Measurements from ENCODE around the gene SPAST.
"Not testable (repeated sequence)": the region's sequence is repeated elsewhere in the genome, so short reads cannot be mapped to it uniquely, and the experiment has no call there.

Gene SPAST

DNA sequence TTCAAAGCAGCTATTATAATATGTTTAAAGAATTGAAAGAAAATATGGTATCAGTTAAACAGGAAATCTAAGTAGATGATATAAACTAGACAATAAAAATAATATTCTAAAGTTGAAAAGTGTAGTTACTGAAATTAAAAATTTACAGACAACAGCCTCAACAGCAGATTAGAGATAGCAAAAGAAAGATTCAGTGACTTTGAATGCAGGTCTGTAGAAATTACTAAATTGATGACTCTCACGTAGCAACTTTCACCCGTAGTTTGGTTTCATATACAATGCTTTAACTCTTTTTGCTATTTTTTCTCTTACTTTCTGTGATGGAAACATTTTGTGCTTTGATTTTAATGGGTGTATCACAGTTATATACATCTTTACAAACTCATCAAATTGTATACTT lies 44.8 kb downstream of the SPAST start:
- intact Hi-C loops (cut with DNase I), result no loop called here
- no peak for DNase-seq

DNA sequence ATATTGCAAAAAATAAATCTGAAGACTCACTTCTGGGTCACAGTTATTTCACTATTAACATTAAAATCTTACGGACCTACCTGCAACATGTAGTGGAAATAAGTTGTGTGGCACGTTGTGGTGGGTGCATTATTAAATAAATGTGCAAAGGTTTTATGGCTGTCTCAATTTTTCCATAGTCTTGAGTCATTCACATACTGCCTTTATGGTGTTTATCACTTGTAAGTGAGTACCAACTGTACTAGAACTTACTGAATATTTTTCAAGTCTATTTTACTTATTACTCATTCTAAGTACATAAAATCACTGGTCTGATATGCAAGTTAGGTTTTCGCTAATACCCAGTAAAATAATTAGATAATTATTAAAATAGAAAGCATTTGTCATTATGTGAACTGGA lies 54.7 kb downstream of the SPAST start:
- intact Hi-C loops (cut with DNase I), result no loop called here
- no peak for DNase-seq

DNA sequence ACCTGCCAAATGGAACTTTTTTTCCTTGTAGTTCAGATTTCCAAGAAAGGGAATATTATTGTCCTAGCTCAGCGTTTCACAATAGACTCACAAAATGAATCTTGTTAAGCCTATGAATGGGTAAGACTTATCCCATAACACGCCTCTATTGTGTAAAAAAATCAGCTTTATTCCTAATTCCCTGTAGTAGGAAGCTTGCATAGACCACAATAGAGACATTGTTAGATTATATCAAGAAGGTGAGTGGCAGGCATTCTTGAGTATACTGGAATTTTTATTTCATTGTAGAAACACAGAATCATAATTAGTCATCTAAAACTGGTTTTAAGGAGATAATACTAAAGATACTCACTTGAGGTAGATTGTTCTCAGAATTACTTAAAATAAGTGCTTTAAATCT lies 55.8 kb downstream of the SPAST start:
- intact Hi-C loops (cut with DNase I), result no loop called here
- no peak for DNase-seq

DNA sequence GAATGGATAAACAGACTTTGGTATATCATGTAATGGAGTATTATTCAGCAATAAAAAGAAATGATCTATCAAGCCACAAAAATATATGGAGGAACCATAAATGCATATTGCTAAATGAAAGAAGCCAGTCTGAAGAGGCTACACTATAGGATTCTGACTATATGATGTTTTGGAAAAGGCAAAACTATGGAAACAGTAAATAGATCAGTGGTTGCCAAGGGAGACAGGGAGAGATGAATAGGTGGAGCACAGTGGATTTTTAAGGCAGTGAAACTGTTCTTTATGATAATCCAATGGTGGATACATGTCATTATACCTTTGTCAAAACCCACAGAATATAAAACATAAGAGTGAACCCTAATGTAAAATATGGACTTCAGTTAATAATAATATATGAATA lies 61.3 kb downstream of the SPAST start:
- intact Hi-C loops (cut with DNase I), result no loop called here
- no peak for DNase-seq

DNA sequence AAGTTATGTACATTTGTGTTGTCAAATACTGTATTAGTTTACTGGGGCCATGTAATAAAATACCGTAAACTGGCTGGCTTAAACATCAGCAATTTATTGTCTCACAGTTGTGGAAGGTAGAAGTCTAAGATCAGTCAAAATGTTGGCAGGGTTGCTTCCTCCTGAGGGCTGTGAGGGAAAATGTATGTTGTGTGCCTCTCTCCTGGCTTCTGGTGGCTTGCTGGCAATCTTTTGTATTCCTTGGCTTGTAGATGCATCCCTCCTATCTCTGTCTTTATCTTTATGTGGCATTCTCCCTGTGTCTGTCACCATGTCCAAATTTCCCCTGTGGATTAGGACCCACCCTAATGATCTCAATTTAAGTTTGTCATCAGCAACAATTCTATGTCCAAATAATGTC lies 65.3 kb downstream of the SPAST start:
- intact Hi-C loops (cut with DNase I), result no loop called here
- no peak for DNase-seq

DNA sequence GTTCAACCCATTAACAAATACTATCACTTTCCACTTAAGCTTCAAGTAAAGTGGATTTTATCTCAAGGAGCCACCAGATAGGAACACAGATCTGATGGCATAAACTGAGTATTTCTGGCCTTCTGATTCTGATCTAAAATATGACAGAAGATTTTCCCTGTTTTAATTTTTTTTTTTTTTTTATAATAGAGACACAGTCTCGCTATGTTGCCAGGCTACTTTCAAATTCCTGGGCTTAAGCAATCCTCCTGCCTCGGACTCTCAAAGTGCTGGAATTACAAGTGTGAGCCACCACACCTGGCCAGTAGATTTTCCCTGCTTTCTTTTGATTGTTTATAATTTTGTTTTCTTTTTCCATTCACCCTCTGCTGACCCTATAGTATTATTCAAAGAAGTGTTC lies 65.7 kb downstream of the SPAST start:
- intact Hi-C loops (cut with DNase I), result no loop called here
- DNase-seq, result no peak

DNA sequence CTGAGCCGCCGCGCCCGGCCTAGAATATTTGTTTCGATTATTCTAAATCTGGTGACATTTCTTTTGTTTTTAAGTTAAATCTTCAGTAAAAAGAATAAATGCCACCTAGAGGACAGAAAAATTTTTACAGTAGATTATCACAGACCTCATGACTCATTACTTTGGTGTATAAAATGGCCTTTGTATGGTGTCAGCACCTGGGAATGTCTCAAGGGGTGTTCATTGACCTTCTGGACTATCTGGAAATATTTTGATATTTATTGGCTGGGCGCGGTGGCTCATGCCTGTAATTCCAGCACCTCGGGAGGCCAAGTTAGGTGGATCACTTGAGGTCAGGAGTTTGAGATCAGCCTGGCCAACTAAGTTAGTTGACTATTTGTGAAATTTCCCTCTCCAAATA lies 72.1 kb downstream of the SPAST start:
- no peak for DNase-seq
- intact Hi-C loops (cut with DNase I), result no loop called here

DNA sequence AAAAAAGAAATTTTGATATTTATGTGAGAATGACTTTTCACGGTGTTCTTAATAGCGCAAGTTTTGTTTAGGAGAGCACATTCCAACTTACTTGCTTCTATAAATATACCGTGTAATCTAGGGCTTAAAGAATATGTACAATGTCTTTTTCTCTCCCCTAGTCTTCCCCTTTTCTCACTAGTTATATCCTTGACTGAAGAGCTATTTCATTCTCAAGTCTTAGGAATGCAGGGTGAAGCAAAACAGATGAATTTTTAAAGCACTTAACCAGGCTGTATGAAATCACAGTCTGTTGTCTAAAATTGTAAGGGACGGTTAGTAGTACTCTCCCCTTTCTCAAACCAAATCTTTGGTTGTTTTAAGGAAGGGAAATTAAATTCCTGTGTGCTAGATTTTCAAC lies 72.7 kb downstream of the SPAST start:
- no peak for DNase-seq
- intact Hi-C loops (cut with DNase I), result no loop called here

DNA sequence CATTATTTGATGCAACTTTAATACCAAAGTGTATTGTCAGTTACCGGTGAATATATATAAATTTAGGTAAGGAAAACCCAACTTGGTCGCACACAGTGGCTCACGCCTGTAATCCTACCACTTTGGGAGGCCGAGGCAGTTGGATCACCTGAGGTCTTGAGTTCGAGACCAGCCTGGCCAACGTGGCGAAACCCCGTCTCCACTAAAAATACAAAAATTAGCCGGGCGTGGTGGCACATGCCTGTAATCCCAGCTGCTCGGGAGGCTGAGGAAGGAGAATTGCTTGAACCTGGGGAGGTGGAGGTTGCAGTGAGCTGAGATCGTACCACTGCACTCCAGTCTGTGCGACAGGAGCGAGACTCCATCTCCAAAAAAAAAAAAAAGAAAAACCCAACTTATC lies 88.2 kb downstream of the SPAST start:
- intact Hi-C loops (cut with DNase I); DNase-seq: not testable (repeated sequence)

DNA sequence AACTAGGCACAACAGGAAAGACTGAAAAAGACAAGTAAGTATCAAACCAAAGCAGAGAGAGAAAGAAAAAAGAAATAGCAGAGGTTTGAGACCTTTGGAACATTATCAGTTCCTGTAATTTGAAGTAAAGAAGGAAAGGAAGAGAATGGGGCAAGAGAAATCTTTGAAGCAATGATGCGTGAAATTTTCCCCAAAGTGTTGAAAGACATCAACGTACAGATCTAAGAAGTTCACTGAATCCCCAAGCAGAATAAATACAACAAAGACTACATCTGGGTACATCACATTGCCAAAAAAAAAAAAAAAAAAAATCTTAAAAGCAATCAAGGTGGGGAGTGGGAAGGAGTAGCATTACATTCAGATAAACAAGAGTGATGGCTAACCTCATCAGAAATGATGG lies 96.3 kb downstream of the SPAST start:
- intact Hi-C loops (cut with DNase I), result no loop called here
- no peak for DNase-seq

DNA sequence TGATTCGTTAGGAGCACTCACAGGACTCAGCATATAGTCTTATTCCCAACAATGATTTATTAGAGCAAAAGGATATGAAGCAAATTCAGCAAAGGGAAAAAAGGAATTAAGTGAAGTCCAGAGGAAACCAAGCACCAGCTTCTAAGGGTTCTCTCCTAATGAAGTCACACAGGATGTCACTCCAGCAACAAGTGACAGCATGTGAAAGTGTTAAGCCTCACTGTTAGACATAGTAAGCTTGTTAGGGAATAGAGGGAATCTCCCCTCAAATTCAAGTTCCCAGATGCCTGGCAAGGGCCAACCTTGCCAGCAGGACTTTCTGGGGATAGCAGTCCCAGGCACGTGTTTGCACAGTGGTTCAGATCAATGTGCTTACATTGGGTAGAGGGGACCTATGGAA lies 97.9 kb downstream of the SPAST start:
- intact Hi-C loops (cut with DNase I), result no loop called here
- DNase-seq, result no peak

DNA sequence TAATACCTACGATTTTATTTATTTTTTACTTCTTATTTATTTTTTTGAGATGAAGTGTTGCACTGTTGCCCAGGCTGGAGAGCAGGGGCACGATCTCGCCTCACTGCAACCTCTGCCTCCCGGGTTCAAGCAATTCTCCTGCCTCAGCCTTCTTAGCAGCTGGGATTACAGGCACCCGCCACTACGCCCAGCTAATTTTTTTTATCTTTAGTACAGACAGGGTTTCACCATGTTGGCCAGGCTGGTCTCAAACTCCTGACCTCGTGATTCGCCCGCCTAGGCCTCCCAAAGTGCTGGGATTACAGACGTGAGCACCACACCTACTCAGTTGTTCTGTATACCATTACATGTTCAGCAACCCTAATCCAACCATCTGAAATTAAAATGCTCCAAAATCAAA lies 100.9 kb downstream of the SPAST start:
- intact Hi-C loops (cut with DNase I), result not testable (repeated sequence)

DNA sequence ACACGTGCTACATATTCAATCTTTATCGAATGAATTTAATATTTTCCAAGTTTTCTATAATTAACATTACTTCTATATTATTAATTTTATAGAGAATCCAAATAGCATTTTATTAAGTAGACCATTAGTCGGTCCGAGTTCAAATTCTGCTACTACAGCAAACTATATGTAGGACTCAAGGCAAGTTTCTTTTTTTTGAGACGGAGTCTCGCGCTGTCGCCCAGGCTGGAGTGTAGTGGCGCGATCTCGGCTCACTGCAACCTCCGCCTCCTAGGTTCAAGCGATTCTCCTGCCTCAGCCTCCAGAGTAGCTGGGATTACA lies 101.6 kb downstream of the SPAST start:
- intact Hi-C loops (cut with DNase I), result loop anchor here (5.0 kb wide), 2 partner anchors 103 to 192 kb away; partner anchors contain the start of genes BIRC6 and SPAST
- not testable (repeated sequence) for DNase-seq

More for the DNA sequence above, 100.9 kb downstream of the SPAST start:
- not testable (repeated sequence) for DNase-seq

DNA sequence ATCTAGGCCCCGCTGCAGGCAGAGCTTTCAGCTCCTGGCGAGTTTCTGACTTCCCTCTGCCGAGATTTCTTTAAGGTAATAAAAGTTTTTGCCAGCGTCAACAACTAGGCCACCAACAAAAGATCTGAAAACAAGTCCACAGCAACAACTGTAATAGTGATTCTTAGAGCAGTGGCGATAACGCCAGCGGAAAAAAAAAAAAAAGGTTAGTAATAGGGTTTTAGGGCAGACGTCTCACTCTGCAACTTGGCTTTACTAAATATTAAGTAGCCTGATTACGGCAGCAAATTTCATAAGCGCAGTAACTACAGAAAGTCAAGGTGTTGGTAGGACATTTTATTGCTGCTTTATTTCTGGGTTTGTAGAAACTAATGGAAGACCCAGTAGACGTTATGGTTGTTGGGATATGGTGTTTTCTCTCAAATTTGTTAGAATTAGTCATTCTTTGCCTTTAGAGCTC lies 102.8 kb downstream of the SPAST start:
- DNase-seq, result no peak
- intact Hi-C loops (cut with DNase I), result loop anchor here (5.0 kb wide), 2 partner anchors 104 to 191 kb away; partner anchors contain the start of genes BIRC6 and SPAST

DNA sequence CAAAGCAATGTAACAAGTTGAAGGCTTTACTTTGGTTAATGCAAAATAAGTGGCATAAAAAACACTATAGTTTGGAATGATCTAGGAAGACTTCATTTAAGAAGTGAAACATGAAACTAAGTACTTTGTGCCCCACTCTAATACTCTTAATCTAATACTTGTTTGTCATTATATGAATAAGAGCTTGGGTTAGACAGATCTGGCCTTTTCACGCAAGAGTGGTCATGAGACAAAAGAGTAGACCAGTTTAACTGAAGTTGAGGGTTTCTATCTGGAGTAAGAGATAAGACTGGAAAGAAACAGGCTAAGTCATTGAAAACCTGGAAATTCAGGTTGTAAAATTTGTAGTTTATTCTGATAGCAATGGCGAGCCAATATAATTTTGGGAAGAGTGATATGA lies 105.2 kb downstream of the SPAST start:
- intact Hi-C loops (cut with DNase I), result loop anchor here (5.0 kb wide), 2 partner anchors 106 to 189 kb away; partner anchors contain the start of genes BIRC6 and SPAST
- DNase-seq, result no peak

DNA sequence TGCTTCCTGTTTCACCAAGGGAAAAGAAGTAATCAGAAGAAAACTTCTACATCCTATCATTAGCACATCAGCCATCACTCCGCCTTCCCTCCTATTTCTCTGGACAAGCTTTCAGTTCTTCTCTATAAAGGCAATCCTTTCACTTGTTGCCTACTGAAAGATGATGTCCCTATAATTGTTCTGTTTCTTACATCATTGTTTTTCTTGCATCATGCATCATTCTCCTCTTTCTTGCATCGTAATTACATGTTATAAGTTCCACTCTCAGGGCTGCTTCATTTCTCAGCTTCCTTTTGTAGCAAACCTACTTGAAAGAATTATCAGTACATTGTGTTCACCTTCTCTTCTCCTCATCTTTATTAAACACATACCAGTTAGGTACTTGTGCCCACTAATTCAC lies 109.5 kb downstream of the SPAST start:
- DNase-seq, result no peak
- intact Hi-C loops (cut with DNase I), result no loop called here

DNA sequence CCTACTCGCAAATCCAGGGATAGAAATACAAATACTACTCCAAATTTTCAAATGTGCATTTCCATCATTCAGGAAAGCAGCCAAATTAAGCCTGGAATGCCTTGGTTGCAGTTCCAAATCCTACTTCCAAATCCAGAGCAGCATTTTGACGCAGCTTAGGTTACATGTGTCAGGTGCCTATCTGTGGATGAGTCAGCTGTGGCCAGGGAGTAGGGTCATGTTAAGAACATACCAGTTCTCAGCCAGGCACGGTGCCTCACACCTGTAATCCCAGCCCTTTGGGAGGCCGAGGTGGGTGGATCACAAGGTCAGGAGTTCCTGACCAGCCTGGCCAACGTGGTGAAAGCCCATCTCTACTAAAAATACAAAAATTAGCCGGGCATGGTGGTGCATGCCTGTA lies 119.3 kb downstream of the SPAST start:
- DNase-seq, result no peak
- intact Hi-C loops (cut with DNase I), result no loop called here

DNA sequence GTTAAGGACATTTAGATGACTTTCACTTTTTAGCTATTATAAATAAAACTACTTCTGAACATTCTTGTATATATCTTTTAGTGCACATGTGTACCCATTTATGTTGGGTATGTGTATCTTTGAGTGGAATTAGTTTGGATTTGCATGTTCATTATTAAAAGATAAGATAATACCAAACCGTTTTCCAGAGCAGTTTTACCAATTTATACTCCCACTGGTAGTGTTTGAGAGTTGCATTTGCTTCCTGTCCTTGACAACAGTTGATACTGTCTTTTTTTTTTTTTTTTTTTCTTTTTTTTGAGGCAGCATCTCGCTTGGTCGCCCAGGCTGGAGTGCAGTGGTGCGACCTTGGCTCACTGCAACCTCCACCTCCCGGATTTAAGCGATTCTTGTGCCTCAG lies 125.7 kb downstream of the SPAST start:
- intact Hi-C loops (cut with DNase I), result no loop called here

DNA sequence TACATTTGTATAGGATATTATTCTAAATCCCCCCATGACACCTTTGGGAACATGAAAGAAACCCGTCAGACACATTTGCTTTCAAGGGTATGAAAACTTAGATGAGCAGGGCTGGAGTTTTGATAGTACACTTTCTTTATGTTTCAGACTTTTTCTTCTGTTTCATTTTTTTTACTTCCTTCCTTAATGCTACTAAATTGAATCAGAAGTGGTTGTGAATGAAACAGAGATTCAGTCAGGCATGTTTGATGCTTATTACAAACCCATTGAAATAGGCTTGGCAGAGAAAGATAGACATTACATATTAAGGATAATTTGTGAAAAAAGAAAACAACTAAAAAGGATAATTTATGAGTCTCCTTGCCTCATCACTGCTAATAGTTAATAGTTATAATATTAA lies 129.1 kb downstream of the SPAST start:
- DNase-seq, result no peak
- intact Hi-C loops (cut with DNase I), result no loop called here

More for the DNA sequence above, 125.7 kb downstream of the SPAST start:
- no peak for DNase-seq

DNA sequence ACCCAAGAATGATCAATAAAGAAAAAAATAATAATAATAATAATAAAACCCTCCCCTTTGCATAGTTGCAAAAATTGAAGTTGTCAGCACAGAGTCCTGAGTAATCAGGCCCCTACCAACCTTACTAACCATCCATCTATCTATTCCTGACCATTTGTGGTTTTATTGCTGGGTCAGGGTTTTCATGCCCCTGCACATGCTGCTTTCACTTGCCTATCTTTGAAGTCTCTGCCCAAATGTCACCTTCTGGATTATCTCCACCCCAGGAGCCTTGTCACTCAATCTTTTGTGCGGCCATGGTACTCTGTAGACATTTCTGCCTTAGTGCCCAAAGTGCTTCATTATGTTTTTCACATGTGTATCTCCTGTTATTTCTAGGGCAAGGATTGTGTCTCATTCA lies 137.5 kb downstream of the SPAST start:
- no peak for DNase-seq
- intact Hi-C loops (cut with DNase I), result no loop called here

DNA sequence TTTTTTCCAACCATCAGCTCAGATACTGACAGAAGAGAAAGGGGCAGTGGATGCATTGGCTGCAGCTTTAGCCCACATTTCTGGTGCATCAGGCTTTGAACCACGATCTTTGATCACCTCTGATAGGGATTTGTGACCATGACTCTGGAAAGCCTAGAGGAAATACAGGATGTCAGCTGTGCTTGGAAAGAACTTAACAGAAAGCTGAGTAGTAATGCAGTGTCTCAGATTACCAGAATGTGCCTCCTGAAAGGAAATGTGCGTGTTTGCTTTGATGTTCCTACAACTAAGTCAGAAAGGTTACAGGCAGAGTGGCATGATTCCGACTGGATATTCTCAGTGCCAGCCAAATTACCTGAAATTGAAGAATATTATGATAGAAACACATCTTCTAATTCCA lies 140.1 kb downstream of the SPAST start:
- DNase-seq; intact Hi-C loops (cut with DNase I): not testable (repeated sequence)
